Muscle layer of duodenum (tissue), 2 donors: ENCODE measurements around the gene FAM114A1.
"Not testable (repeated sequence)": the region's sequence is repeated elsewhere in the genome, so short reads cannot be mapped to it uniquely, and the experiment has no call there.

ENCODE experiments used
- H3K27ac ChIP-seq: one replicate; pipeline ENCODE4 v1.7.0; 2013; ENCODE audit warnings: mild to moderate bottlenecking, low read length
- H3K27me3 ChIP-seq: one replicate; pipeline ENCODE4 v1.7.0; 2013; ENCODE audit warnings: low read depth, mild to moderate bottlenecking, control low read depth, low read length
- H3K36me3 ChIP-seq, 2 donors: one replicate each; pipeline ENCODE4 v1.7.0; 2013; ENCODE audit warnings: low read length in 2 of 2, control low read depth in 1 of 2, mild to moderate bottlenecking in 1 of 2; ENCODE audit not compliant: insufficient read depth in 2 of 2, control insufficient read depth in 1 of 2
- H3K4me1 ChIP-seq, 2 donors: one replicate each; pipeline ENCODE4 v1.7.0; 2013; ENCODE audit warnings: low read length in 2 of 2, mild to moderate bottlenecking in 2 of 2, control low read depth in 1 of 2, moderate library complexity in 1 of 2; ENCODE audit not compliant: insufficient read depth in 2 of 2, control insufficient read depth in 1 of 2
- H3K4me3 ChIP-seq, 2 donors: one replicate each; pipeline ENCODE4 v1.7.0; 2013; ENCODE audit warnings: low read length in 2 of 2, low read depth in 1 of 2, mild to moderate bottlenecking in 1 of 2
- H3K9me3 ChIP-seq, 2 donors: one replicate each; pipeline ENCODE4 v1.7.0; 2013; ENCODE audit warnings: low read length in 2 of 2, control low read depth in 1 of 2, mild to moderate bottlenecking in 1 of 2; ENCODE audit not compliant: control insufficient read depth in 1 of 2
- donor health status: healthy.

Gene FAM114A1

GRCh38 chr4:38940476-38940875 lies 72.9 kb downstream of the FAM114A1 start:
- H3K27ac ChIP-seq = no peak overlapping the region
- H3K36me3 ChIP-seq = peaks cover 23 to 32% of the 10 kb centered on the region in 2 donors
- no peaks in the 10 kb centered on the region for H3K9me3 ChIP-seq
- H3K4me1 ChIP-seq = peaks cover 0 to 7% of the 10 kb centered on the region in 2 donors
- H3K4me3 ChIP-seq = no peak overlapping the region
- no peaks in the 10 kb centered on the region for H3K27me3 ChIP-seq

GRCh38 chr4:38941906-38942305 lies 74.3 kb downstream of the FAM114A1 start:
- not testable (repeated sequence) for H3K4me3 ChIP-seq, H3K27me3 ChIP-seq, H3K9me3 ChIP-seq
- Histone ChIP-seq H3K27ac (peak overlapping the region; percentile 84), H3K4me1 (peaks cover 0 to 14% of the 10 kb centered on the region in 2 donors), H3K36me3 (peaks cover 23 to 30% of the 10 kb centered on the region in 2 donors)

GRCh38 chr4:38943343-38943742 lies 75.7 kb downstream of the FAM114A1 start:
- H3K27ac ChIP-seq = peak overlapping the region; percentile 20
- peaks cover 0 to 22% of the 10 kb centered on the region in 2 donors for H3K4me1 ChIP-seq
- H3K27me3 ChIP-seq = no peaks in the 10 kb centered on the region
- no peaks in the 10 kb centered on the region for H3K9me3 ChIP-seq
- H3K4me3 ChIP-seq = no peak overlapping the region
- peaks cover 13 to 22% of the 10 kb centered on the region in 2 donors for H3K36me3 ChIP-seq

- Histone ChIP-seq H3K9me3 (no peaks in the 10 kb centered on the region), H3K27ac (peak overlapping the region; percentile 20), H3K4me1 (peaks cover 0 to 29% of the 10 kb centered on the region in 2 donors), H3K27me3 (no peaks in the 10 kb centered on the region), H3K36me3 (peaks cover 4 to 16% of the 10 kb centered on the region in 2 donors), H3K4me3 (no peak overlapping the region)
Measured at GRCh38 chr4:38944440-38944839, 76.8 kb downstream of the FAM114A1 start.

- H3K27ac ChIP-seq = peak overlapping the region; percentile 73
Measured at GRCh38 chr4:38946919-38947318, 79.3 kb downstream of the FAM114A1 start.

GRCh38 chr4:38948551-38948950 lies 80.9 kb downstream of the FAM114A1 start:
- H3K27ac ChIP-seq = peak overlapping the region; percentile 64

More at GRCh38 chr4:38946919-38947318, 79.3 kb downstream of the FAM114A1 start:
- H3K4me1 ChIP-seq = peaks cover 0 to 33% of the 10 kb centered on the region in 2 donors
- H3K36me3 ChIP-seq = peaks cover 0 to 8% of the 10 kb centered on the region in 2 donors
- no peak overlapping the region for H3K4me3 ChIP-seq
- H3K27me3 ChIP-seq = no peaks in the 10 kb centered on the region
- no peaks in the 10 kb centered on the region for H3K9me3 ChIP-seq

GRCh38 chr4:38949411-38950051 lies 81.9 kb downstream of the FAM114A1 start:
- no peaks in the 10 kb centered on the region for H3K9me3 ChIP-seq
- peak overlapping the region; percentile 60 for H3K27ac ChIP-seq
- H3K4me3 ChIP-seq = no peak overlapping the region
- H3K4me1 ChIP-seq = peaks cover 0 to 33% of the 10 kb centered on the region in 2 donors
- H3K27me3 ChIP-seq = no peaks in the 10 kb centered on the region
- peaks cover 0 to 5% of the 10 kb centered on the region in 2 donors for H3K36me3 ChIP-seq

More at GRCh38 chr4:38948551-38948950, 80.9 kb downstream of the FAM114A1 start:
- H3K4me3 ChIP-seq = no peak overlapping the region
- no peaks in the 10 kb centered on the region for H3K27me3 ChIP-seq
- H3K4me1 ChIP-seq = peaks cover 0 to 33% of the 10 kb centered on the region in 2 donors
- no peaks in the 10 kb centered on the region for H3K9me3 ChIP-seq
- H3K36me3 ChIP-seq = peaks cover 0 to 8% of the 10 kb centered on the region in 2 donors

- Histone ChIP-seq H3K9me3 (no peaks in the 10 kb centered on the region), H3K4me3 (no peak overlapping the region), H3K27ac (peak overlapping the region; percentile 60)
Measured at GRCh38 chr4:38950159-38950558, 82.6 kb downstream of the FAM114A1 start.

GRCh38 chr4:38950734-38951133 lies 83.1 kb downstream of the FAM114A1 start:
- H3K9me3 ChIP-seq = no peaks in the 10 kb centered on the region
- peaks cover 0 to 33% of the 10 kb centered on the region in 2 donors for H3K4me1 ChIP-seq
- H3K4me3 ChIP-seq = no peak overlapping the region
- H3K36me3 ChIP-seq = no peaks in the 10 kb centered on the region
- H3K27ac ChIP-seq = peak overlapping the region; percentile 60
- H3K27me3 ChIP-seq = no peaks in the 10 kb centered on the region

More at GRCh38 chr4:38950159-38950558, 82.6 kb downstream of the FAM114A1 start:
- H3K36me3 ChIP-seq = peaks cover 0 to 4% of the 10 kb centered on the region in 2 donors
- peaks cover 0 to 33% of the 10 kb centered on the region in 2 donors for H3K4me1 ChIP-seq
- no peaks in the 10 kb centered on the region for H3K27me3 ChIP-seq

GRCh38 chr4:38951598-38951997 lies 84.0 kb downstream of the FAM114A1 start:
- peaks cover 0 to 29% of the 10 kb centered on the region in 2 donors for H3K4me1 ChIP-seq
- no peaks in the 10 kb centered on the region for H3K9me3 ChIP-seq
- H3K36me3 ChIP-seq = no peaks in the 10 kb centered on the region
- H3K27ac ChIP-seq = no peak overlapping the region
- H3K4me3 ChIP-seq = no peak overlapping the region
- no peaks in the 10 kb centered on the region for H3K27me3 ChIP-seq

GRCh38 chr4:38952017-38952416 lies 84.4 kb downstream of the FAM114A1 start:
- Histone ChIP-seq H3K4me3 (no peak overlapping the region), H3K36me3 (no peaks in the 10 kb centered on the region), H3K27ac (no peak overlapping the region), H3K9me3 (no peaks in the 10 kb centered on the region), H3K27me3 (no peaks in the 10 kb centered on the region), H3K4me1 (peaks cover 0 to 25% of the 10 kb centered on the region in 2 donors)
